Osteocyte (in vitro differentiated cells): ENCODE measurements around the gene CCDC187. TPM values are rescaled to one million over a fixed set of nuclear protein-coding genes. Genes with fewer than 3 reads are reported as not detected.

Experiments
- DNase-seq: peaks from one replicate; pipeline ENCODE4 v3.0.0; 2021; ENCODE audit warnings: mixed read lengths; ENCODE audit not compliant: unreplicated experiment; ENCODE audit errors: extremely low spot score
- H3K27ac Mint-ChIP-seq: one replicate; pipeline ENCODE4 v1.8.0; 2021; ENCODE audit warnings: mild to moderate bottlenecking, mixed read lengths; ENCODE audit not compliant: unreplicated experiment
- H3K27me3 Mint-ChIP-seq: one replicate; pipeline ENCODE4 v1.8.0; 2021; ENCODE audit warnings: mixed read lengths; ENCODE audit not compliant: unreplicated experiment
- H3K36me3 Mint-ChIP-seq: one replicate; pipeline ENCODE4 v1.8.0; 2021; ENCODE audit warnings: mixed read lengths; ENCODE audit not compliant: unreplicated experiment
- H3K4me1 Mint-ChIP-seq: one replicate; pipeline ENCODE4 v1.8.0; 2021; ENCODE audit warnings: mixed read lengths; ENCODE audit not compliant: unreplicated experiment
- H3K4me3 Mint-ChIP-seq: one replicate; pipeline ENCODE4 v1.8.0; 2021; ENCODE audit warnings: mild to moderate bottlenecking, moderate library complexity, mixed read lengths; ENCODE audit not compliant: unreplicated experiment
- H3K9me3 Mint-ChIP-seq: one replicate; pipeline ENCODE4 v1.8.0; 2021; ENCODE audit warnings: mixed read lengths; ENCODE audit not compliant: unreplicated experiment
- total RNA-seq: library from RNA; stranded (reverse); gene quantifications from 2 replicates; pipeline ENCODE4 v1.2.1, GENCODE V29; 2021
- TF ChIP-seq, protein P1 (sequence below): fragments of 200-600 bp; sonication (generic); IDR thresholded peaks from 2 replicates; pipeline ENCODE4 v1.5.0; 2021; ENCODE audit warnings: antibody characterized with exemption, mild to moderate bottlenecking, moderate library complexity

The CCDC187 gene
- total RNA-seq, 1 donor from 2014 or later, result not detected

DNA sequence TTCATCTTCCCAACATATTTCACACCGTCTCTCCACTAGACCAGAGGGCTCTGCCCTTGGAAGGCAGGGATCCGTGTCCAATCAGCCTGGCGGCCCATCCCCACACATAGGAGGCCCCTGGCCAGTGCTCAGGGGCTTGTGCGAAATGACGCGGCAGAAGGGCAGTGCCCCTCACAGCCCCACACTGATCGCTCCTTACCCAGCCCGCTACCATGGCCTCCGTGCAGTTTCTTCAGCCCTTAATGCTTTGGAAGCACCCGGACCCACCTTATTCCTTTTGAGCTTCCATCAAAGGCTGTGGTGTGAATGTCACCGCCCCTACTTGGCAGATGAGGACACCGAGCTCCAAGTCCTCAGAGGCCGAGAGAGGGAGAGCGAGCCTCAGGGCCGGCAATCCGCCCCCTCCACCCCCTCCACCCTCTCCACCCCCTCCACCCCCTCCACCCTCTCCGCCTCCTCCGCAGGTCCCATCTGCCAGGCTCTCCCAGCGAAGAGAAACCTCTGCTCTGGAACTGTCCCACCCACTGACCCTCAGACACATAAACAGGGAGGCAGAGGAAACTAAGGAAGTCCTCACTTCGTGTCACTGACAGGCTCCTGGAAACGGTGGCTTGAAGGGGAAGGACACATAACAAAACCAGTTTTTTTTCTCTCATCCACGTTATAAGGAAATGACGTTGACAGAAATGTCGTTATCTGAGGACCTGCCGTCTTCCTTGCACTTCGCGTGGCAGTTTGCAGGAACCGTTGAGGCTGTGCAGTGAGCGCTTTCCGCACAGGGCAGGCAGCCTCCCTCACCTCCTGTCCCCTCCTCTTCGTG lies 72.2 kb downstream of the CCDC187 start:
- no peaks in the 10 kb centered on the region for H3K9me3 Mint-ChIP-seq
- no peak overlapping the region for H3K4me3 Mint-ChIP-seq
- H3K27me3 Mint-ChIP-seq, result no peaks in the 10 kb centered on the region
- H3K36me3 Mint-ChIP-seq, result peaks cover 2% of the 10 kb centered on the region
- TF ChIP-seq, protein P1, sequence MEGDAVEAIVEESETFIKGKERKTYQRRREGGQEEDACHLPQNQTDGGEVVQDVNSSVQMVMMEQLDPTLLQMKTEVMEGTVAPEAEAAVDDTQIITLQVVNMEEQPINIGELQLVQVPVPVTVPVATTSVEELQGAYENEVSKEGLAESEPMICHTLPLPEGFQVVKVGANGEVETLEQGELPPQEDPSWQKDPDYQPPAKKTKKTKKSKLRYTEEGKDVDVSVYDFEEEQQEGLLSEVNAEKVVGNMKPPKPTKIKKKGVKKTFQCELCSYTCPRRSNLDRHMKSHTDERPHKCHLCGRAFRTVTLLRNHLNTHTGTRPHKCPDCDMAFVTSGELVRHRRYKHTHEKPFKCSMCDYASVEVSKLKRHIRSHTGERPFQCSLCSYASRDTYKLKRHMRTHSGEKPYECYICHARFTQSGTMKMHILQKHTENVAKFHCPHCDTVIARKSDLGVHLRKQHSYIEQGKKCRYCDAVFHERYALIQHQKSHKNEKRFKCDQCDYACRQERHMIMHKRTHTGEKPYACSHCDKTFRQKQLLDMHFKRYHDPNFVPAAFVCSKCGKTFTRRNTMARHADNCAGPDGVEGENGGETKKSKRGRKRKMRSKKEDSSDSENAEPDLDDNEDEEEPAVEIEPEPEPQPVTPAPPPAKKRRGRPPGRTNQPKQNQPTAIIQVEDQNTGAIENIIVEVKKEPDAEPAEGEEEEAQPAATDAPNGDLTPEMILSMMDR, result no peak
- peaks cover 10% of the 10 kb centered on the region for H3K4me1 Mint-ChIP-seq
- no peak overlapping the region for H3K27ac Mint-ChIP-seq
- DNase-seq, result no peak

DNA sequence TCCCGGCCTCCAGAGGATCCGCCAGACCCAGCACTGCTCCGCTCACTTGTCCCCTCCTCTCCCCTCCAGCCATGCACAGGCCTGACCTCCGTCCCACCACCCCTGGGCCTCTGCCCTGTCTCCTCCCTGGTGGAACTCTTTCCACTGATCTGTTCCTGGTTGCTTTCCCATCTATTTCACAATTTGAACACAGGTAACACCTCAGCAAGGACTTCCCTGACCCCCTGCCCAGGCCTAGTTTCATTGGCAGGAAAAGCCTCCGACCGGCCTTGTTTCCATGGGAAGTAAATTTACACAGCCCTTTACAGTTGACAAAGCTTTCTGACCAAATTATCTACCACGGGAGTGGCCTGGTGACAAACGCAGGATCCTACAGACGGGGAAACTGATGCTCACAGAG lies 73.1 kb downstream of the CCDC187 start:
- peaks cover 2% of the 10 kb centered on the region for H3K36me3 Mint-ChIP-seq
- no peak overlapping the region for H3K27ac Mint-ChIP-seq
- H3K27me3 Mint-ChIP-seq, result no peaks in the 10 kb centered on the region
- peaks cover 10% of the 10 kb centered on the region for H3K4me1 Mint-ChIP-seq
- no peak for DNase-seq
- H3K4me3 Mint-ChIP-seq, result no peak overlapping the region
- TF ChIP-seq, protein P1, result no peak
- H3K9me3 Mint-ChIP-seq, result no peaks in the 10 kb centered on the region

DNA sequence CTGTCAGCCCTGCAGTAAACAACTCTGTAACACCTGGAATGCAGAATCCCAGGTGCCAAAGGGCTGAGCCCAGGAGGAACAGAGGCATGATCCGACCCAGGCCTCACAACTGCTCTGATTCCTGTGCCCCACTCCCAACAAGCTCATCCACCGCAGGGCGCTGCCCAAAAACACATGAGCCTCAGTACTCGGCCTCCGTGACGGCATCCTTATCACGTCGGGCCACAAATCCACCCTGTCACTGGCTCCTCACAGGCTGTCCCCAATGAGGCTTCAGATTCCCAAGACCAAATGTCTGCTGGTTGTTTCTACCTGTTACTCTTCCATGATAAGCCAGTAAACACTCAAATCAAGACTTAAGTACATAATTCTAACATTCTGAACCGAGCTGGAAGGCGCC lies 73.5 kb downstream of the CCDC187 start:
- H3K27me3 Mint-ChIP-seq, result no peaks in the 10 kb centered on the region
- no peak overlapping the region for H3K4me3 Mint-ChIP-seq
- H3K36me3 Mint-ChIP-seq, result peaks cover 2% of the 10 kb centered on the region
- DNase-seq, result no peak
- no peaks in the 10 kb centered on the region for H3K9me3 Mint-ChIP-seq
- TF ChIP-seq, protein P1, result no peak
- H3K4me1 Mint-ChIP-seq, result peaks cover 10% of the 10 kb centered on the region
- H3K27ac Mint-ChIP-seq, result no peak overlapping the region

DNA sequence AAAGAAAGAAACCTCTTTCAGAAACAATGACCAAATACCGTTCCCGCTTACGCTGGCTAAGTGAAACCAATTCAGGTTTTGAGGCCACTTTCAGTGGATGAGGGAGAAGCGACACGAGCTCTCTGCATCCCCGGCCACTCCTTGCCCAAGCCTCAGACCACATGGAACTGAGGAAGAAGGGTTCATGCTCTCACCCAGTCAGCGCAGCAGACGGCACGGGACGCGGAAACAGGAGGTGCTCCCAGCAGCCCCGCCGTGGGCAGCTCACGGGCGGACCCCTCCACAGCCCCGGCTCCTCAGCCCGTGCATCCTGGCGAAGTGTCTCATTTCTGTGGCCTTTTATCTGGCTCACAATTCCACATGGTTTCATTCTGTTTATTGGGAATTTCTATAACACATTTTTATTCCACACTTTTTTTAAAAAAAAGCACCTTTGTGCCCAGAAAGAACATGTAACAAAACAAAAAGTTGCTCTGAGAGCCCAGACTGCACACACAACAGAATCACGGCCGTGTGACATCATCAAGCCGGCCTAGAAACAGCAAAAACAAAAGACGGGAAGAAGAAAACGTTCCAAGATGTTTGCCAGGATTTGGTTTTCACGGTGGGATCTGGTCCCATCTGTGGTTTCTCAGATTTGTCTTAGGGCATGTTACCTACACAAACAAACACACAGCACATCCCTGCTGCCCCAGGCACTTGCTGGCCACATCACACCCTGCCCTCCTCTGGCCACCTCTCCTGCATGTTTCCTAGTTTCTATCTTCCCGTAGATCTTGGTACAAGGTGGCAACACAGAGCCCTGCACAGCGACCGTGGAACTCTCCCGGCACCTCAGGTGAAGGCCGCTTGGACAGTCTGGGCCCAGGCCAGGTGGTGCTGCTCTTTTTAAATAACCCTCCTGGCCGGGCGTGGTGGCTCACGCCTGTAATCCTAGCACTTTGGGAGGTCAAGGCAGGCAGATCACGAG lies 74.5 kb downstream of the CCDC187 start:
- Mint-ChIP-seq H3K9me3 (no peaks in the 10 kb centered on the region), H3K27ac (no peak overlapping the region), H3K27me3 (no peaks in the 10 kb centered on the region), H3K4me1 (peaks cover 10% of the 10 kb centered on the region), H3K4me3 (no peak overlapping the region), H3K36me3 (no peaks in the 10 kb centered on the region)
- TF ChIP-seq, protein P1, result no peak
- no peak for DNase-seq
